HL-60 (cell line): Measurements from ENCODE around the gene ARHGEF6.

Source experiments
- DNase-seq, 2 experiments: peaks; one replicate each; pipeline ENCODE4 v3.0.0-alpha.2; 2010 to 2020; ENCODE audit warnings: low read depth in 1 of 2, low spot score in 1 of 2
- H3K27ac ChIP-seq: fragments of 250-450 bp; sonication (Bioruptor Pico); replicated peaks from 2 replicates; pipeline ENCODE4 v1.5.1; 2020; ENCODE audit warnings: mild to moderate bottlenecking, moderate library complexity
- H3K27me3 ChIP-seq: fragments of 250-450 bp; sonication (Bioruptor Pico); 2 replicates; pipeline ENCODE4 v1.5.1; 2021; ENCODE audit warnings: mild to moderate bottlenecking, moderate library complexity; ENCODE audit not compliant: insufficient read depth, poor library complexity, severe bottlenecking
- H3K4me3 ChIP-seq: replicated peaks from 2 replicates; pipeline ENCODE4 v1.5.1; 2011; ENCODE audit warnings: mild to moderate bottlenecking, control low read depth, low read length; ENCODE audit not compliant: insufficient read depth
- GABPA ChIP-seq: IDR thresholded peaks from 2 replicates; pipeline ENCODE4 v1.6.1; 2012; ENCODE audit warnings: low read depth
- POLR2AphosphoS5 ChIP-seq: IDR thresholded peaks from 2 replicates; pipeline ENCODE4 v1.6.1; 2012; ENCODE audit warnings: low read depth
- REST ChIP-seq: IDR thresholded peaks from 2 replicates; pipeline ENCODE4 v1.6.1; 2012; ENCODE audit warnings: low read depth; ENCODE audit not compliant: insufficient replicate concordance
- SPI1 ChIP-seq: IDR thresholded peaks from 2 replicates; pipeline ENCODE4 v1.6.1; 2012; ENCODE audit warnings: low read depth, mild to moderate bottlenecking, borderline replicate concordance
- TF ChIP-seq, protein P1 (sequence below): IDR thresholded peaks from one replicate; pipeline ENCODE4 v1.5.1; 2011; ENCODE audit warnings: low read length, control low read depth, inconsistent platforms; ENCODE audit not compliant: insufficient read depth

The ARHGEF6 gene

DNA sequence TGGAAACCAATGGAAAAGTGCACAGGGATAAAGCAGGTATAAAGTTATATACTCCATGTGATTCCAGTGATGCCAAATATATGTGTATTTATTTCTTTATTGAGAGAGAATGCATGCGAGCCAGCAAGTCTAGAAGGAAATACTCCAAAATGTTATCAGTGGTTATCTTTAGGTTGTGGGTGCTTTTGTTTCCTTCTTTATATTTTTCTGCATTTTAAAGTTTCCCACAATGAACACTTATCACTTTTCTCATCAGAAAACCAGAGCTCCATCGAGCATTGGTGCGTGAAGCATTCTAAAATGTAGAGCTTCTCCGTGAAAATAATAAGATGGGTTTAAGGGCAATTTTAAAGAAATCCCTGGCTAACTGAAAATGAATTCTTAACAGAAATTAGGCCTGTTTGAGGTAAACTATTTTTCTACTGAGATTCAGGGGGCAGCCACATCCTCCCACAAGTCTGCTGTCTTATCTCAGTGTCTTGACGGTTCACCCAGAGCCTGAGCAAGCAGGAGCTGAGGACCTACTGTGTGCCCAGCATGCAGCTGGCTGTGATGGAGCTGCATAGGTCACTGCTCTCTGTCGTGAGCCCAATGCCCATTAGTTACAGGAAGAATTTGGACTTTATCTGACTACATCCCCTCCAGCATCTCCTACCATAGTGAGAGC, 151.5 kb downstream of the ARHGEF6 start:
- DNase-seq, result no peak
- H3K4me3 ChIP-seq, result no peak overlapping the region
- TF ChIP-seq GABPA, result no peak
- TF ChIP-seq REST, result no peak
- TF ChIP-seq SPI1, result no peak
- TF ChIP-seq POLR2AphosphoS5, result no peak
- TF ChIP-seq, protein P1, sequence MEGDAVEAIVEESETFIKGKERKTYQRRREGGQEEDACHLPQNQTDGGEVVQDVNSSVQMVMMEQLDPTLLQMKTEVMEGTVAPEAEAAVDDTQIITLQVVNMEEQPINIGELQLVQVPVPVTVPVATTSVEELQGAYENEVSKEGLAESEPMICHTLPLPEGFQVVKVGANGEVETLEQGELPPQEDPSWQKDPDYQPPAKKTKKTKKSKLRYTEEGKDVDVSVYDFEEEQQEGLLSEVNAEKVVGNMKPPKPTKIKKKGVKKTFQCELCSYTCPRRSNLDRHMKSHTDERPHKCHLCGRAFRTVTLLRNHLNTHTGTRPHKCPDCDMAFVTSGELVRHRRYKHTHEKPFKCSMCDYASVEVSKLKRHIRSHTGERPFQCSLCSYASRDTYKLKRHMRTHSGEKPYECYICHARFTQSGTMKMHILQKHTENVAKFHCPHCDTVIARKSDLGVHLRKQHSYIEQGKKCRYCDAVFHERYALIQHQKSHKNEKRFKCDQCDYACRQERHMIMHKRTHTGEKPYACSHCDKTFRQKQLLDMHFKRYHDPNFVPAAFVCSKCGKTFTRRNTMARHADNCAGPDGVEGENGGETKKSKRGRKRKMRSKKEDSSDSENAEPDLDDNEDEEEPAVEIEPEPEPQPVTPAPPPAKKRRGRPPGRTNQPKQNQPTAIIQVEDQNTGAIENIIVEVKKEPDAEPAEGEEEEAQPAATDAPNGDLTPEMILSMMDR, result no peak
- no peak overlapping the region for H3K27ac ChIP-seq
- no peaks in the 10 kb centered on the region for H3K27me3 ChIP-seq

- no peak overlapping the region for H3K27ac ChIP-seq
- H3K4me3 ChIP-seq, result no peak overlapping the region
- DNase-seq, result no peak
- no peaks in the 10 kb centered on the region for H3K27me3 ChIP-seq
- TF ChIP-seq, protein P1, result no peak
- TF ChIP-seq SPI1 (no peak), GABPA (no peak)
Observed at GRCh38 chrX:136627409-136627808, 153.3 kb downstream of the ARHGEF6 start.

DNA sequence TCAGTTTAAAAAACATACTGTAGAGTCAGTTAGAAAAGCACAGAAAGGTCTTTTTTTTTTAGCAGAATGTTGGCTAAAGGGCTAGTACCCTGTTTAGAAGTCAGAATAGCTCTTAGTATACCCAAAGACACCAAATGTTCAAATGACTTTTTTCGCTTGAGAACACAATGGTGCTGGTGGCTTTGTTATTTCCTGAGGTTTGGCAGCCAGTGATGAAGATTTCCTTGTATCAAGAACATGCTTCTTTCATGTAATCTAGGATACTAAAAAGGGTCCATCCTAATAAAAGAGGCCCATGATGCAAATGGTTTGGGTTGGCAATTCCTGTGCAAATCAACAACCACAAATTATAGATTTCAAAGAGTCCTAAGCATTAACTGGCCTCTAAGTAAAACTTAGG, 153.8 kb downstream of the ARHGEF6 start:
- no peak for TF ChIP-seq REST
- no peak for TF ChIP-seq SPI1
- TF ChIP-seq POLR2AphosphoS5, result no peak
- TF ChIP-seq, protein P1, result no peak
- no peak for TF ChIP-seq GABPA
- Histone ChIP-seq H3K4me3 (no peak overlapping the region), H3K27ac (no peak overlapping the region), H3K27me3 (no peaks in the 10 kb centered on the region)
- DNase-seq, result no peak

GRCh38 chrX:136626237-136626636, 154.5 kb downstream of the ARHGEF6 start:
- TF ChIP-seq REST (no peak), SPI1 (no peak), POLR2AphosphoS5 (no peak), GABPA (no peak)
- TF ChIP-seq, protein P1, result no peak
- DNase-seq, result no peak
- Histone ChIP-seq H3K27ac (no peak overlapping the region), H3K27me3 (no peaks in the 10 kb centered on the region), H3K4me3 (no peak overlapping the region)
